K562 (cell line): ENCODE measurements around the gene MIDN. TPM values are rescaled to one million over a fixed set of nuclear protein-coding genes. Genes with fewer than 3 reads are reported as not detected.

Source experiments
- ATF1 ChIP-seq, 2 experiments: fragments of 450-650 bp in 1 of 2; IDR thresholded peaks; 2 replicates each; pipeline ENCODE4 v1.6.1; 2016; ENCODE audit warnings: missing compliant biosample characterization in 1 of 2, missing genetic modification characterization in 1 of 2
- CBX1 ChIP-seq: sonication (generic); IDR thresholded peaks from 2 replicates; pipeline ENCODE4 v1.6.1; 2016; ENCODE audit warnings: antibody characterized with exemption, low read depth, mild to moderate bottlenecking
- CEBPZ ChIP-seq: fragments of 150-350 bp; IDR thresholded peaks from 2 replicates; pipeline ENCODE4 v1.6.1; 2014; ENCODE audit warnings: low read depth, mild to moderate bottlenecking, low read length, borderline replicate concordance
- CREM ChIP-seq: IDR thresholded peaks from 2 replicates; pipeline ENCODE4 v1.6.1; 2014; ENCODE audit warnings: antibody characterized with exemption, low read depth
- CXXC5 ChIP-seq: fragments of 250-450 bp; sonication (Bioruptor Pico); IDR thresholded peaks from 2 replicates; pipeline ENCODE4 v1.8.0; 2022; ENCODE audit warnings: inconsistent platforms, mild to moderate bottlenecking, moderate library complexity
- E2F1 ChIP-seq: sonication (generic); formaldehyde crosslinking; IDR thresholded peaks from 2 replicates; pipeline ENCODE4 v1.8.1; 2023; ENCODE audit warnings: mild to moderate bottlenecking, missing genetic modification reagents, moderate library complexity
- E2F5 ChIP-seq: sonication (generic); formaldehyde crosslinking; IDR thresholded peaks from 2 replicates; pipeline ENCODE4 v1.8.0; 2022; ENCODE audit warnings: mild to moderate bottlenecking, missing genetic modification reagents
- FOSL1 ChIP-seq: fragments of 200-800 bp; sonication (Bioruptor generic); conservative IDR thresholded peaks from 2 replicates; pipeline ENCODE4 v1.6.1; 2016; ENCODE audit warnings: missing genetic modification characterization, missing compliant biosample characterization
- HDGF ChIP-seq: fragments of 450-650 bp; IDR thresholded peaks from 2 replicates; pipeline ENCODE4 v1.6.1; 2016
- RBM39 ChIP-seq: fragments of 200-400 bp; formaldehyde crosslinking; optimal IDR thresholded peaks from 2 replicates; pipeline ENCODE3; 2018; ENCODE audit warnings: low read depth, low read length
- SOX6 ChIP-seq: fragments of 450-650 bp; IDR thresholded peaks from 2 replicates; pipeline ENCODE4 v1.6.1; 2014; ENCODE audit warnings: mild to moderate bottlenecking
- SREBF2 ChIP-seq: sonication (generic); formaldehyde crosslinking; IDR thresholded peaks from 2 replicates; pipeline ENCODE4 v1.4.0; 2020; ENCODE audit warnings: mild to moderate bottlenecking, missing genetic modification reagents
- TGIF2 ChIP-seq: sonication (generic); formaldehyde crosslinking; IDR thresholded peaks from 2 replicates; pipeline ENCODE4 v1.8.1; 2022; ENCODE audit warnings: mild to moderate bottlenecking, missing genetic modification reagents, moderate library complexity
- THRB ChIP-seq: fragments of 450-650 bp; formaldehyde crosslinking; conservative IDR thresholded peaks from 2 replicates; pipeline ENCODE4 v1.4.0; 2022; ENCODE audit warnings: mild to moderate bottlenecking, missing genetic modification characterization
- UBTF ChIP-seq, 2 experiments: IDR thresholded peaks; 2 replicates each; pipeline ENCODE4 v1.6.1; 2012; ENCODE audit warnings: improper control_type of control experiment in 2 of 2, low read depth in 2 of 2, low read length in 2 of 2, borderline replicate concordance in 1 of 2
- ZFP36 ChIP-seq: fragments of 150-350 bp; IDR thresholded peaks from 2 replicates; pipeline ENCODE4 v1.6.1; 2018; ENCODE audit warnings: low read length, low read depth; ENCODE audit not compliant: partially characterized antibody
- ZNF143 ChIP-seq: sonication (generic); formaldehyde crosslinking; IDR thresholded peaks from 2 replicates; pipeline ENCODE4 v1.9.0; 2022; ENCODE audit warnings: mild to moderate bottlenecking, missing genetic modification reagents
- polyA plus RNA-seq, 8 experiments: library from polyadenylated mRNA; depleted of rRNA in 4 of 8; stranded (reverse) in 5 of 8; unstranded in 3 of 8; fragments of >200 nt; fragmentation: Nextera tagmentation in 2 of 8; fragmentation: Illumina TruSeq in 1 of 8; extraction: Ambion mirVana in 2 of 8; extraction: Trizol in 1 of 8; gene quantifications; 2 replicates each; pipeline versions ENCODE4 v1.2.1 to v1.2.3, GENCODE V29; 2011 to 2014; ENCODE audit warnings: inconsistent platforms in 1 of 8, missing spikeins in 1 of 8
- total RNA-seq, 7 experiments: library from RNA; depleted of rRNA in 6 of 7; stranded (reverse); fragments of >200 nt in 6 of 7; fragmentation: Illumina TruSeq in 2 of 7; extraction: Trizol in 2 of 7; gene quantifications; 2 replicates each; pipeline versions ENCODE4 v1.2.1 to v1.2.3, GENCODE V29; 2011 to 2021; ENCODE audit warnings: low replicate concordance in 1 of 7

The MIDN gene
- total and polyA plus RNA-seq, 9 of the 15 experiments (the other 6 are each of a cell fraction or from before 2014, with no cell fraction given), result 0.17 to 120 (median 10.1) TPM

- no peak for TF ChIP-seq E2F1
- TF ChIP-seq CREM, result no peak
- no peak for TF ChIP-seq ZNF143 (CRISPR knock-in tag)
- TF ChIP-seq TGIF2 (CRISPR knock-in tag), result no peak
- no peak for TF ChIP-seq CEBPZ
- TF ChIP-seq SREBF2 (CRISPR knock-in tag), result no peak
- TF ChIP-seq ZFP36, result no peak
- no peak for TF ChIP-seq HDGF
- no peak for TF ChIP-seq ATF1 (CRISPR knock-in tag; IDR thresholded peaks at IDR 0.05)
- no peak for TF ChIP-seq ATF1 (tag; IDR thresholded peaks at IDR 0.05)
- TF ChIP-seq E2F5, result no peak
- no peak for TF ChIP-seq RBM39
- no peak for TF ChIP-seq SOX6
- TF ChIP-seq CXXC5 (CRISPR knock-in tag), result no peak
- TF ChIP-seq CBX1, result no peak
- TF ChIP-seq THRB (CRISPR knock-in tag), result no peak
- TF ChIP-seq UBTF (IDR thresholded peaks at IDR 0.05; ENCODE audit: borderline replicate concordance in 1 of 2, low read depth in 2 of 2, low read length in 2 of 2), result 0 out of 4 replicates have a peak, but pooled peaks of 1 of the 2 experiments have one; percentile 11
- no peak for TF ChIP-seq FOSL1 (tag)
Measured at GRCh38 chr19:1287354-1288225, 39.2 kb downstream of the MIDN start (continued).
